ENCODE measurements around the gene PAIP2B.

DNA sequence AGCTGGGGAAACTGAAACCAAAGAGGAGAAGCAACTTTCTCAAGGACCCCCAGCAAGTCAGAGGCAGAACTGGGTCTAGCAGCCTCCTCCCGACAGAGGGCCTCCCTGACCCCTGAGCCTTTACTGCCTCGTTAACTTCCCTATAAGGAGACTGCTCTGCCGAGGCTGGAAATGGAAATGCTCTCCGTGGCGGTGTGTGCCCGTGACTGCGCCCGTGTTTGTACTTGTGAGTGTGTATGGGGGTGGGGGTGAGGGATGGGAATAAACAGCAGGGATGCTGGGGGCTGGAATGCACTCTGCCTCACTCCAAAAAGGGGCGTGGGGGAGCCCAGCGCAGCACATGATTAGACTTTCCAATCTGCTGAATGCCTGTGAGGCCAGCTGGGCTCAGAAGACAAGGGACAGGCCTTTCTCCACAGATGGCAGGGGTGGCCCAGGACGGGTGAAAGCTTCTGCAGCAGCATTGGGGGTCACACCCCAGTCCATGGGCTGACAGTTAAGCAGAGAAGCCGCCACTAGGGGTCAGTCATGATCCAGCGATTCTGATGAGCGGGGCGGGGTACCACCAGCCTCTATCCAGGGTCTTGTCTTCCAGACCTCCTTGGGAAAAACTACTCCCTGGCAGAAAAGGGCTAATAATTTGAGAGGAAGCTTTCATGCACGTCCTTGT, 69.6 kb downstream of the PAIP2B start:
- TF ChIP-seq, protein P1, sequence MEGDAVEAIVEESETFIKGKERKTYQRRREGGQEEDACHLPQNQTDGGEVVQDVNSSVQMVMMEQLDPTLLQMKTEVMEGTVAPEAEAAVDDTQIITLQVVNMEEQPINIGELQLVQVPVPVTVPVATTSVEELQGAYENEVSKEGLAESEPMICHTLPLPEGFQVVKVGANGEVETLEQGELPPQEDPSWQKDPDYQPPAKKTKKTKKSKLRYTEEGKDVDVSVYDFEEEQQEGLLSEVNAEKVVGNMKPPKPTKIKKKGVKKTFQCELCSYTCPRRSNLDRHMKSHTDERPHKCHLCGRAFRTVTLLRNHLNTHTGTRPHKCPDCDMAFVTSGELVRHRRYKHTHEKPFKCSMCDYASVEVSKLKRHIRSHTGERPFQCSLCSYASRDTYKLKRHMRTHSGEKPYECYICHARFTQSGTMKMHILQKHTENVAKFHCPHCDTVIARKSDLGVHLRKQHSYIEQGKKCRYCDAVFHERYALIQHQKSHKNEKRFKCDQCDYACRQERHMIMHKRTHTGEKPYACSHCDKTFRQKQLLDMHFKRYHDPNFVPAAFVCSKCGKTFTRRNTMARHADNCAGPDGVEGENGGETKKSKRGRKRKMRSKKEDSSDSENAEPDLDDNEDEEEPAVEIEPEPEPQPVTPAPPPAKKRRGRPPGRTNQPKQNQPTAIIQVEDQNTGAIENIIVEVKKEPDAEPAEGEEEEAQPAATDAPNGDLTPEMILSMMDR (IDR thresholded peaks at IDR 0.05 in 2 of 3, conservative IDR thresholded peaks at IDR 0.05 in 1 of 3; ENCODE audit: control insufficient read depth in 2 of 3, extremely low read depth in 1 of 3, insufficient read depth in 1 of 3, low read depth in 3 of 3, low read length in 3 of 3) = peak; percentile 58 to 76 (median 68)
- no peak for TF ChIP-seq LARP7 (IDR thresholded peaks at IDR 0.05)
- TF ChIP-seq, protein P2, sequence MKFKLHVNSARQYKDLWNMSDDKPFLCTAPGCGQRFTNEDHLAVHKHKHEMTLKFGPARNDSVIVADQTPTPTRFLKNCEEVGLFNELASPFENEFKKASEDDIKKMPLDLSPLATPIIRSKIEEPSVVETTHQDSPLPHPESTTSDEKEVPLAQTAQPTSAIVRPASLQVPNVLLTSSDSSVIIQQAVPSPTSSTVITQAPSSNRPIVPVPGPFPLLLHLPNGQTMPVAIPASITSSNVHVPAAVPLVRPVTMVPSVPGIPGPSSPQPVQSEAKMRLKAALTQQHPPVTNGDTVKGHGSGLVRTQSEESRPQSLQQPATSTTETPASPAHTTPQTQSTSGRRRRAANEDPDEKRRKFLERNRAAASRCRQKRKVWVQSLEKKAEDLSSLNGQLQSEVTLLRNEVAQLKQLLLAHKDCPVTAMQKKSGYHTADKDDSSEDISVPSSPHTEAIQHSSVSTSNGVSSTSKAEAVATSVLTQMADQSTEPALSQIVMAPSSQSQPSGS (IDR thresholded peaks at IDR 0.05; ENCODE audit: low read length) = no peak
- TF ChIP-seq, protein P3, sequence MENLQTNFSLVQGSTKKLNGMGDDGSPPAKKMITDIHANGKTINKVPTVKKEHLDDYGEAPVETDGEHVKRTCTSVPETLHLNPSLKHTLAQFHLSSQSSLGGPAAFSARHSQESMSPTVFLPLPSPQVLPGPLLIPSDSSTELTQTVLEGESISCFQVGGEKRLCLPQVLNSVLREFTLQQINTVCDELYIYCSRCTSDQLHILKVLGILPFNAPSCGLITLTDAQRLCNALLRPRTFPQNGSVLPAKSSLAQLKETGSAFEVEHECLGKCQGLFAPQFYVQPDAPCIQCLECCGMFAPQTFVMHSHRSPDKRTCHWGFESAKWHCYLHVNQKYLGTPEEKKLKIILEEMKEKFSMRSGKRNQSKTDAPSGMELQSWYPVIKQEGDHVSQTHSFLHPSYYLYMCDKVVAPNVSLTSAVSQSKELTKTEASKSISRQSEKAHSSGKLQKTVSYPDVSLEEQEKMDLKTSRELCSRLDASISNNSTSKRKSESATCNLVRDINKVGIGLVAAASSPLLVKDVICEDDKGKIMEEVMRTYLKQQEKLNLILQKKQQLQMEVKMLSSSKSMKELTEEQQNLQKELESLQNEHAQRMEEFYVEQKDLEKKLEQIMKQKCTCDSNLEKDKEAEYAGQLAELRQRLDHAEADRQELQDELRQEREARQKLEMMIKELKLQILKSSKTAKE (IDR thresholded peaks at IDR 0.05; ENCODE audit: low read depth, poor library complexity, severe bottlenecking) = no peak
- TF ChIP-seq POLR2A (IDR thresholded peaks at IDR 0.05; ENCODE audit: low read depth, low read length) = no peak
- TF ChIP-seq JUND (IDR thresholded peaks at IDR 0.05; ENCODE audit: low read depth, low read length) = no peak
- no peak for TF ChIP-seq CBX5 (IDR thresholded peaks at IDR 0.05; ENCODE audit: low read depth)
- TF ChIP-seq POLR2AphosphoS5 (IDR thresholded peaks at IDR 0.05; ENCODE audit: low read length) = no peak
